Transverse colon (tissue), 4 donors: ENCODE measurements around the gene PMPCA. TPM values are rescaled to one million over a fixed set of nuclear protein-coding genes. Genes with fewer than 3 reads are reported as not detected.

Source experiments
- DNase-seq: peaks from one replicate; pipeline ENCODE4 v3.0.0-alpha.2; 2019
- H3K27ac ChIP-seq, 4 donors: fragments of 200-600 bp; sonication (generic); 2 replicates each; pipeline ENCODE4 v1.5.1; 2016 to 2018; ENCODE audit warnings: inconsistent platforms in 4 of 4
- H3K27me3 ChIP-seq: fragments of 200-600 bp; sonication (generic); 2 replicates; pipeline ENCODE4 v1.5.1; 2017; ENCODE audit warnings: inconsistent platforms
- H3K36me3 ChIP-seq, 4 donors: fragments of 200-600 bp; sonication (generic); 2 replicates each; pipeline ENCODE4 v1.5.1; 2017 to 2019; ENCODE audit warnings: inconsistent platforms in 4 of 4
- H3K4me1 ChIP-seq, 4 donors: fragments of 200-600 bp; sonication (generic); 2 replicates each; pipeline ENCODE4 v1.5.1; 2017 to 2020; ENCODE audit warnings: inconsistent platforms in 4 of 4
- H3K4me3 ChIP-seq, 4 donors: fragments of 200-600 bp; sonication (generic); 1 replicate in 1 of 4; 2 replicates in 3 of 4; pipeline versions ENCODE4 v1.5.1 to v1.6.1; 2017 to 2019; ENCODE audit warnings: inconsistent platforms in 4 of 4
- H3K9me3 ChIP-seq, 2 donors: fragments of 200-600 bp; sonication (generic); 2 replicates each; pipeline ENCODE4 v1.5.1; 2017 to 2019; ENCODE audit warnings: inconsistent platforms in 2 of 2
- CTCF ChIP-seq, 5 experiments: fragments of 200-600 bp in 3 of 5; fragments of 450-650 bp in 2 of 5; sonication (generic) in 3 of 5; IDR thresholded peaks; 1 replicate in 2 of 5; 2 replicates in 3 of 5; pipeline ENCODE4 v1.5.1; 2016 to 2017; ENCODE audit warnings: antibody characterized with exemption in 5 of 5, inconsistent platforms in 3 of 5, mild to moderate bottlenecking in 2 of 5, moderate library complexity in 1 of 5
- EP300 ChIP-seq: sonication (generic); formaldehyde crosslinking; IDR thresholded peaks from one replicate; pipeline ENCODE4 v1.6.1; 2017; ENCODE audit warnings: antibody characterized with exemption, low read depth
- POLR2A ChIP-seq: fragments of 450-650 bp; IDR thresholded peaks from one replicate; pipeline ENCODE4 v1.6.1; 2016; ENCODE audit warnings: antibody characterized with exemption, mild to moderate bottlenecking, moderate library complexity
- POLR2AphosphoS5 ChIP-seq, 3 donors: sonication (generic); formaldehyde crosslinking; IDR thresholded peaks; one replicate each; pipeline ENCODE4 v1.6.1; 2016; ENCODE audit warnings: antibody characterized with exemption in 3 of 3
- WGBS, 2 donors: methylation state at CpG; one replicate each; pipeline ENCODE4 v1.1.5; 2018; ENCODE audit warnings: low coverage in 1 of 2; 5-methylcytosine and 5-hydroxymethylcytosine counted together
- in situ Hi-C, 4 donors: fragments of 200-750 bp; cut with MboI; loops; one replicate each; pipeline versions ENCODE4 v1.15.0 to v1.15.1; 2017; ENCODE audit warnings: low sequenced_read_pairs in 3 of 4, low pct_ligation_motif_present in 1 of 4, low pct_unique_long_range_greater_than_20kb in 1 of 4
- intact Hi-C: fragments of 100-400 bp; cut with DNase I; formaldehyde crosslinking; loops from one replicate; pipeline ENCODE4 v1.15.1; 2023; ENCODE audit warnings: low total_unique reads
- total RNA-seq, 4 donors: library from RNA; depleted of rRNA; stranded (reverse); fragments of >200 nt; gene quantifications; one replicate each; pipeline ENCODE4 v1.1.0, GENCODE V29; 2016

The PMPCA gene
- total RNA-seq, 4 donors from 2014 or later = 24.3 to 61.3 (median 45.8) TPM

- H3K4me1 ChIP-seq = peaks cover 0 to 18% (median 15%) of the 10 kb centered on the region in 4 donors
- intact Hi-C loops = no loop called here
- H3K27ac ChIP-seq = no peak overlapping the region
- TF ChIP-seq EP300 (no peak), POLR2AphosphoS5 (IDR thresholded peaks at IDR 0.05) (no peak), POLR2A (no peak), CTCF (IDR thresholded peaks at IDR 0.05) (no peak)
- no peak for DNase-seq
- H3K4me3 ChIP-seq = no peak overlapping the region
- WGBS, 2 donors = 82% methylated on average over 17 of the region's 17 CpGs; no CpG with 5 or more reads in 1 of the 2 donors
- in situ Hi-C loops = no loop called here
- H3K9me3 ChIP-seq = no peaks in the 10 kb centered on the region
- peaks cover 0 to 34% (median 10%) of the 10 kb centered on the region in 4 donors for H3K36me3 ChIP-seq
- H3K27me3 ChIP-seq = no peaks in the 10 kb centered on the region
These were observed 16.9 kb upstream of the PMPCA start for GRCh38 chr9:136393531-136393930.

- Histone ChIP-seq H3K4me3 (no peak overlapping the region), H3K27ac (no peak overlapping the region), H3K9me3 (no peaks in the 10 kb centered on the region), H3K4me1 (peaks cover 6 to 27% (median 25%) of the 10 kb centered on the region in 4 donors), H3K36me3 (peaks cover 0 to 26% (median 10%) of the 10 kb centered on the region in 4 donors), H3K27me3 (no peaks in the 10 kb centered on the region)
- no peak for DNase-seq
- 94% methylated on average over 17 of the region's 21 CpGs; no CpG with 5 or more reads in 1 of the 2 donors for WGBS, 2 donors
- no peak for TF ChIP-seq POLR2AphosphoS5 (IDR thresholded peaks at IDR 0.05)
- TF ChIP-seq CTCF (IDR thresholded peaks at IDR 0.05) = no peak
- no peak for TF ChIP-seq POLR2A
- TF ChIP-seq EP300 = no peak
- in situ Hi-C loops = no loop called here
- intact Hi-C loops = no loop called here
These were observed 16.0 kb upstream of the PMPCA start for GRCh38 chr9:136394312-136395019.

- Histone ChIP-seq H3K27ac (no peak overlapping the region), H3K9me3 (no peaks in the 10 kb centered on the region), H3K4me1 (peaks cover 6 to 31% (median 25%) of the 10 kb centered on the region in 4 donors), H3K4me3 (no peak overlapping the region), H3K27me3 (no peaks in the 10 kb centered on the region), H3K36me3 (peaks cover 0 to 21% (median 10%) of the 10 kb centered on the region in 4 donors)
- intact Hi-C loops = no loop called here
- 92% methylated on average over 13 of the region's 13 CpGs; no CpG with 5 or more reads in 1 of the 2 donors for WGBS, 2 donors
- DNase-seq = no peak
- TF ChIP-seq EP300 = no peak
- in situ Hi-C loops = no loop called here
These were observed 15.5 kb upstream of the PMPCA start for GRCh38 chr9:136395020-136395340.

- WGBS, 2 donors = 60 to 82% methylated on average over 1 to 24 of the region's 26 CpGs
- peaks cover 0 to 21% (median 10%) of the 10 kb centered on the region in 4 donors for H3K36me3 ChIP-seq
- H3K27ac ChIP-seq = peak overlapping the region in 2 of 4 donors; percentile 6 to 38
- TF ChIP-seq POLR2AphosphoS5 (IDR thresholded peaks at IDR 0.05) = no peak
- no peak for TF ChIP-seq POLR2A
- no peak for TF ChIP-seq EP300
- no peak for TF ChIP-seq CTCF (IDR thresholded peaks at IDR 0.05)
- H3K4me1 ChIP-seq = peaks cover 9 to 37% (median 29%) of the 10 kb centered on the region in 4 donors
- DNase-seq = no peak
- H3K9me3 ChIP-seq = no peaks in the 10 kb centered on the region
- in situ Hi-C loops = no loop called here
- intact Hi-C loops = no loop called here
- H3K4me3 ChIP-seq = no peak overlapping the region
- H3K27me3 ChIP-seq = no peaks in the 10 kb centered on the region
These were observed 14.9 kb upstream of the PMPCA start for GRCh38 chr9:136395345-136396218.
